ENCODE results near the gene SPEF2.

DNA sequence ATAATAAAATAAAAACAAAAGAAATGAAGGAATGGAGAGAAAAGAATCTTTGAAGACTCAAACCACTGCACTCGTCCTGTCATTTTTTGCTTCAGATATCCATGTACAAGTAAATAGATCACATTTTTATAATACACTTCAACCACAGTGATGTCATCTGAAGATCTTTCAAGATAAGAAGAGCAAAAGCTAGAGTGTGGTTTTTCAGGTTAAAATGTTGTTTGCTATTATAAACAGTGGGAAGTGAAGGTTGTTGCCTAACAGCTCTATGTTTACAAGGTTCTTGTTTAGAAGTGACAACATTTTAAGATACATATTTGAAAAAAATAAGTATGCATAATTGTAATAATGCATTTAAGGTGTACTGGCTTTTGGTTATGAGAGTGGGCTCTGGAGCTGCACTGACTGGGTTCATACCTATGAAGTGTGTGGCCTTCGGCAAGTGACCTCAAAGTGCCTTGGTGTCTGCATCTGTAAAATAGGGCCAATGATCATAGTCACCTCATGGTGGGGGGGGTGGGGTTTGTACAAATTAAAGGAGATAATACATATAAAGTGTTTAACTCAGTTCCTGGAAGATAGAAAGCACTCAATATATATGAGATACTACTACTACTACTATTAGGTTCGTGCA is 193.6 kb downstream of the SPEF2 start:
- TF ChIP-seq, protein P1, sequence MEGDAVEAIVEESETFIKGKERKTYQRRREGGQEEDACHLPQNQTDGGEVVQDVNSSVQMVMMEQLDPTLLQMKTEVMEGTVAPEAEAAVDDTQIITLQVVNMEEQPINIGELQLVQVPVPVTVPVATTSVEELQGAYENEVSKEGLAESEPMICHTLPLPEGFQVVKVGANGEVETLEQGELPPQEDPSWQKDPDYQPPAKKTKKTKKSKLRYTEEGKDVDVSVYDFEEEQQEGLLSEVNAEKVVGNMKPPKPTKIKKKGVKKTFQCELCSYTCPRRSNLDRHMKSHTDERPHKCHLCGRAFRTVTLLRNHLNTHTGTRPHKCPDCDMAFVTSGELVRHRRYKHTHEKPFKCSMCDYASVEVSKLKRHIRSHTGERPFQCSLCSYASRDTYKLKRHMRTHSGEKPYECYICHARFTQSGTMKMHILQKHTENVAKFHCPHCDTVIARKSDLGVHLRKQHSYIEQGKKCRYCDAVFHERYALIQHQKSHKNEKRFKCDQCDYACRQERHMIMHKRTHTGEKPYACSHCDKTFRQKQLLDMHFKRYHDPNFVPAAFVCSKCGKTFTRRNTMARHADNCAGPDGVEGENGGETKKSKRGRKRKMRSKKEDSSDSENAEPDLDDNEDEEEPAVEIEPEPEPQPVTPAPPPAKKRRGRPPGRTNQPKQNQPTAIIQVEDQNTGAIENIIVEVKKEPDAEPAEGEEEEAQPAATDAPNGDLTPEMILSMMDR (IDR thresholded peaks at IDR 0.05): no peak
- no peak for TF ChIP-seq POLR2A (IDR thresholded peaks at IDR 0.05)
